Measurements from ENCODE around the gene ABR.

The ABR gene

GRCh38 chr17:1005361-1005946, 174.3 kb downstream of the ABR start:
- no peak overlapping the region for H3K4me3 ChIP-seq (ENCODE audit: low read depth, low read length)
- no peak for TF ChIP-seq CTCF (IDR thresholded peaks at IDR 0.05; ENCODE audit: low read depth, low read length, missing control alignments)
- in situ Hi-C loops (cut with HindIII; ENCODE audit: low sequenced_read_pairs) = loop anchor here (10.0 kb wide), 1 partner anchor 49 kb away; no protein-coding TSS in a partner anchor
- DNase-seq (ENCODE audit: low read depth) = peak; percentile 78

GRCh38 chr17:1004769-1005295, 174.9 kb downstream of the ABR start:
- no peak overlapping the region for H3K4me3 ChIP-seq (ENCODE audit: low read depth, low read length)
- TF ChIP-seq CTCF (IDR thresholded peaks at IDR 0.05; ENCODE audit: low read depth, low read length, missing control alignments) = no peak
- no peak for DNase-seq (ENCODE audit: low read depth)
- in situ Hi-C loops (cut with HindIII; ENCODE audit: low sequenced_read_pairs) = loop anchor here (10.0 kb wide), 1 partner anchor 50 kb away; no protein-coding TSS in a partner anchor

DNA sequence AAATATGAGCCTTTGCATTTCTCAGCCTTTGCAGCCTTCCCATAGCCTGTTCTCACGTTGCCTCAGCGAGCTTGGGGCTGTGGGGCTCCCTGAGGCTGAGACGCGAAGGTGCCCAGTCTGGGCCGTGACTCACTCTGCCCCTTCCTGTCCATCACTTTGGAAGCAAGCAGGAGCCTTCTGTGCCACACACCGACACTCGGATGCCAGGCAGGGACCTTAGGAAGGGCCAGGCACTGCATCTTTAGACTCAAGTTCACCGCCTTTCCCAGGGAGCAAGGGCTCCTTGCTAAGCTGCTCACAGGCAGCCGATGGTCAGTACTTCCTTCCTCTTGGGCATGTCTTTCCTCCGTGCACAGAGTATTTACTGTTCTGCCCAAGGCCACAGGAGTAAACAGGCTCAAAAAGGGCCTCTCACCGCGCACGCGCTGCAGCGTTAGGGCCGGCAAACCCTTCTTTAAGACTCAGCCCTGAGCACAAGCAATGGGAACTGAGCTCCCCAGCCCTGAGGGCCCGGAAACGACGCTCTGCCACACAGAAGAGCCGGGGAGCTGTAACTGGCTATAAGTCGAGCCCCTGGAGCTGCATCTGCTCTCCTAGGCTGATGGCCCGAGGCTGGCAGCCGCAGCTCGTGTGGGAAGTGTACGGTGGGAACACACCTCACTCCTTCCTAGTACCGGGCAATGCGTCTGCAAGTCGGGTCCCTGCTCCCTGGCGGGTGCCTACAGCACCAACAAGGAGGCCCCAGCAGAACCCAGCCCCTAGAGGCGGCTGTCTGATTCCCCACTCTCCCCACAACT, 175.6 kb downstream of the ABR start:
- DNase-seq (ENCODE audit: low read depth) = no peak
- TF ChIP-seq CTCF (IDR thresholded peaks at IDR 0.05; ENCODE audit: low read depth, low read length, missing control alignments) = no peak
- in situ Hi-C loops (cut with HindIII; ENCODE audit: low sequenced_read_pairs) = loop anchor here (10.0 kb wide), 1 partner anchor 51 kb away; no protein-coding TSS in a partner anchor
- no peak overlapping the region for H3K4me3 ChIP-seq (ENCODE audit: low read depth, low read length)

DNA sequence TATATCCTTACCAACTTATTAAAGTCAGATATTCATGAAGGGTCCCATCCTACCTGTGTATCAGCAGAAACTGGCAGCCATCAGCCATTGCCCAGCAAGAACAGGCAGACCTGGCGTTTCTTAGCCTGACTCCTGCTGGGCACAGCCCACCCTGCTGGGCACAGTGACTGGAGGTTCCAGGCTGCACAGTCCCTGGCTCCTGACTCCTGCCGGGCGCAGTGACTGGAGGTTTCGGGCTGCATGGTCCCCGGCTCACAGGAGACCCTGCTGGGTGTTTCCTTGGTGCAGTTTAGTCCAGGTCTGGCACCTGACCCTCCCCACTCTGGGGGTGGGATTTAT, 176.2 kb downstream of the ABR start:
- TF ChIP-seq CTCF (IDR thresholded peaks at IDR 0.05; ENCODE audit: low read depth, low read length, missing control alignments) = no peak
- in situ Hi-C loops (cut with HindIII; ENCODE audit: low sequenced_read_pairs) = loop anchor here (10.0 kb wide), 1 partner anchor 51 kb away; no protein-coding TSS in a partner anchor
- H3K4me3 ChIP-seq (ENCODE audit: low read depth, low read length) = no peak overlapping the region
- DNase-seq (ENCODE audit: low read depth) = no peak

- in situ Hi-C loops (cut with HindIII; ENCODE audit: low sequenced_read_pairs) = loop anchor here (10.0 kb wide), 1 partner anchor 52 kb away; no protein-coding TSS in a partner anchor
- DNase-seq (ENCODE audit: low read depth) = peak; percentile 53
- no peak for TF ChIP-seq CTCF (IDR thresholded peaks at IDR 0.05; ENCODE audit: low read depth, low read length, missing control alignments)
- no peak overlapping the region for H3K4me3 ChIP-seq (ENCODE audit: low read depth, low read length)
Observed at GRCh38 chr17:1002771-1003555, 176.8 kb downstream of the ABR start.

DNA sequence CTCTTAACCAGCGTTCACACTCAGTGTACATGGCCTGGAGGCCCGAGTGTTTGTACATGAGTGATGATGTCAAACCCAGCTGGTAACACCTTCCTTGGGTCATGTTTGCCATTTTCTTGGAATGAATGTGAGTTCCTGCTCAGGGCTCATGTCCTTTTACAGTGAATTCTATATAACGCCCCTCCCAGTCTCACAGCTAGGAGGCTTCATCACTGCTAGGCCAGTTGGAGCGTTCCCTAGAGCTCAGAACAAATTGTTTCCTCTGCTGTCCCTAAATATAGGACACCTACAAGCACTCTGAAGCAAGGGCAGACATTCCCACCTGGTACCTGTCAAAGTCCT, 177.4 kb downstream of the ABR start:
- no peak for DNase-seq (ENCODE audit: low read depth)
- in situ Hi-C loops (cut with HindIII; ENCODE audit: low sequenced_read_pairs) = loop anchor here (10.0 kb wide), 1 partner anchor 52 kb away; no protein-coding TSS in a partner anchor
- H3K4me3 ChIP-seq (ENCODE audit: low read depth, low read length) = no peak overlapping the region
- TF ChIP-seq CTCF (IDR thresholded peaks at IDR 0.05; ENCODE audit: low read depth, low read length, missing control alignments) = no peak
